ENCODE results near the gene OFD1.

- TF ChIP-seq CTCF (conservative IDR thresholded peaks at IDR 0.05; ENCODE audit: low read depth, low read length), result no peak
- TF ChIP-seq EZH2 (IDR thresholded peaks at IDR 0.05; ENCODE audit: low read length, unreplicated experiment), result no peak
- TF ChIP-seq EZH2phosphoT487 (IDR thresholded peaks at IDR 0.05; ENCODE audit: borderline replicate concordance, low read length), result no peak
These were observed 17.6 kb upstream of the OFD1 start for GRCh38 chrX:13716905-13717304.

Data from PC-3 (cell line).